Esophagus (tissue), 2 donors: ENCODE data around the gene DNAJB8. TPM values are rescaled to one million over a fixed set of nuclear protein-coding genes. Genes with fewer than 3 reads are reported as not detected.

Experiments used
- H3K27ac ChIP-seq, 2 donors: one replicate each; pipeline ENCODE4 v1.5.1; 2013; ENCODE audit warnings: low read depth in 2 of 2, mild to moderate bottlenecking in 2 of 2, inconsistent platforms in 1 of 2, low read length in 1 of 2, moderate library complexity in 1 of 2
- H3K27me3 ChIP-seq, 2 donors: one replicate each; pipeline ENCODE4 v1.6.1; 2013; ENCODE audit warnings: low read length in 2 of 2, control low read depth in 1 of 2, mild to moderate bottlenecking in 1 of 2; ENCODE audit not compliant: insufficient read depth in 2 of 2, control insufficient read depth in 1 of 2
- H3K36me3 ChIP-seq, 2 donors: one replicate each; pipeline ENCODE4 v1.6.1; 2013; ENCODE audit warnings: low read length in 1 of 2; ENCODE audit not compliant: control insufficient read depth in 2 of 2, insufficient read depth in 2 of 2
- H3K4me1 ChIP-seq, 2 donors: one replicate each; pipeline ENCODE4 v1.6.1; 2013; ENCODE audit warnings: low read length in 1 of 2; ENCODE audit not compliant: control insufficient read depth in 2 of 2, insufficient read depth in 2 of 2
- H3K4me3 ChIP-seq, 2 donors: one replicate each; pipeline ENCODE4 v1.5.1; 2013; ENCODE audit warnings: low read length in 2 of 2, mild to moderate bottlenecking in 2 of 2, low read depth in 1 of 2, moderate library complexity in 1 of 2
- H3K9me3 ChIP-seq, 2 donors: one replicate each; pipeline ENCODE4 v1.6.1; 2013; ENCODE audit warnings: mild to moderate bottlenecking in 2 of 2, low read depth in 1 of 2, low read length in 1 of 2, moderate library complexity in 1 of 2; ENCODE audit not compliant: control insufficient read depth in 2 of 2, insufficient read depth in 1 of 2
- WGBS, 2 donors: extraction: QIAGEN DNeasy Blood & Tissue Kit; methylation state at CpG; one replicate each; pipeline ENCODE4 v1.1.7; 2013; 5-methylcytosine and 5-hydroxymethylcytosine counted together
- polyA plus RNA-seq, 2 donors: library from polyadenylated mRNA; stranded (reverse); fragments of 200-250 nt; gene quantifications; one replicate each; pipeline ENCODE4 v1.2.3, GENCODE V29; 2013
- donor health status: healthy with polysubstance abuse.
- donor health status: Bipolar disorder and iron deficiency.

DNAJB8 gene
- polyA plus RNA-seq, 2 donors, result not detected

- H3K36me3 ChIP-seq, result no peaks in the 10 kb centered on the region
- WGBS, 2 donors, result 93 to 94% methylated on average over 23 of the region's 23 CpGs
- H3K9me3 ChIP-seq, result peaks cover 0 to 3% of the 10 kb centered on the region in 2 donors
- H3K4me3 ChIP-seq, result no peak overlapping the region
- H3K27me3 ChIP-seq, result no peaks in the 10 kb centered on the region
- peaks cover 0 to 2% of the 10 kb centered on the region in 2 donors for H3K4me1 ChIP-seq
- H3K27ac ChIP-seq, result no peak overlapping the region
These were observed 4.3 kb downstream of the DNAJB8 start for GRCh38 chr3:128462341-128462910.

GRCh38 chr3:128461731-128462130, 5.0 kb downstream of the DNAJB8 start:
- Histone ChIP-seq H3K4me3 (no peak overlapping the region), H3K4me1 (no peaks in the 10 kb centered on the region), H3K36me3 (no peaks in the 10 kb centered on the region), H3K27ac (no peak overlapping the region), H3K9me3 (peaks cover 0 to 3% of the 10 kb centered on the region in 2 donors), H3K27me3 (no peaks in the 10 kb centered on the region)
- 75 to 88% methylated on average over 12 of the region's 12 CpGs for WGBS, 2 donors

GRCh38 chr3:128459461-128459820, 7.2 kb downstream of the DNAJB8 start:
- Histone ChIP-seq H3K36me3 (no peaks in the 10 kb centered on the region), H3K4me1 (no peaks in the 10 kb centered on the region), H3K27ac (no peak overlapping the region), H3K9me3 (peaks cover 0 to 3% of the 10 kb centered on the region in 2 donors), H3K4me3 (no peak overlapping the region), H3K27me3 (no peaks in the 10 kb centered on the region)
- WGBS, 2 donors, result 88 to 89% methylated on average over 9 of the region's 9 CpGs

GRCh38 chr3:128458746-128459460, 7.8 kb downstream of the DNAJB8 start:
- H3K36me3 ChIP-seq, result no peaks in the 10 kb centered on the region
- no peak overlapping the region for H3K27ac ChIP-seq
- no peak overlapping the region for H3K4me3 ChIP-seq
- 76 to 84% methylated on average over 18 of the region's 18 CpGs for WGBS, 2 donors
- peaks cover 0 to 3% of the 10 kb centered on the region in 2 donors for H3K9me3 ChIP-seq
- H3K27me3 ChIP-seq, result no peaks in the 10 kb centered on the region
- no peaks in the 10 kb centered on the region for H3K4me1 ChIP-seq

- H3K4me3 ChIP-seq, result no peak overlapping the region
- no peaks in the 10 kb centered on the region for H3K4me1 ChIP-seq
- 80 to 84% methylated on average over 12 of the region's 12 CpGs for WGBS, 2 donors
- H3K27ac ChIP-seq, result no peak overlapping the region
- no peaks in the 10 kb centered on the region for H3K27me3 ChIP-seq
- H3K9me3 ChIP-seq, result peaks cover 0 to 3% of the 10 kb centered on the region in 2 donors
- H3K36me3 ChIP-seq, result no peaks in the 10 kb centered on the region
These were observed 8.8 kb downstream of the DNAJB8 start for GRCh38 chr3:128457937-128458336.

GRCh38 chr3:128456776-128457715, 9.6 kb downstream of the DNAJB8 start:
- WGBS, 2 donors, result 40 to 53% methylated on average over 27 of the region's 27 CpGs
- no peaks in the 10 kb centered on the region for H3K4me1 ChIP-seq
- no peaks in the 10 kb centered on the region for H3K27me3 ChIP-seq
- H3K36me3 ChIP-seq, result no peaks in the 10 kb centered on the region
- peaks cover 0 to 3% of the 10 kb centered on the region in 2 donors for H3K9me3 ChIP-seq
- H3K4me3 ChIP-seq, result no peak overlapping the region
- H3K27ac ChIP-seq, result no peak overlapping the region

- H3K27ac ChIP-seq, result no peak overlapping the region
- no peaks in the 10 kb centered on the region for H3K4me1 ChIP-seq
- no peaks in the 10 kb centered on the region for H3K36me3 ChIP-seq
- H3K9me3 ChIP-seq, result peaks cover 0 to 4% of the 10 kb centered on the region in 2 donors
- no peak overlapping the region for H3K4me3 ChIP-seq
- H3K27me3 ChIP-seq, result no peaks in the 10 kb centered on the region
- WGBS, 2 donors, result 65 to 70% methylated on average over 16 of the region's 16 CpGs
These were observed 10.6 kb downstream of the DNAJB8 start for GRCh38 chr3:128455786-128456748.

DNA sequence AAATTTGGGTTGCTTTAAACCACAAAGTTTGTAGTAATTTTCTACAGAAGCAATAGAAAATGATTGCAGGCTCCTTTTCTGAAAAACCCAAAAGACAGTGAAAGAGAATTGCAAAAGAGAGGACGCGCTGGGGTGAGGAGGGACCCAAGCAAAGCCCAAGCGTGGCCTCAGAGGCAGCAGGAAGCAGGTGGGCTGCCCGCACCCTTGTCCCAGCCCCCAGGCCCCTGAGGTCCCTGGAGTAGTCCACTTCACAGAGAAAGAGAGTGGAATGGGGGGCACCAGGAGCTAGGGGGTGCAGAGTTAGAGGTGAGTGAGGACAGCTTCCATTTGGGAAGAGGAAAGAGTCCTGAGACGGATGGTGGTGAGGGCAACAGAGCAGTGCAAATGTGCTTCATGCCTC, 11.6 kb downstream of the DNAJB8 start:
- WGBS, 2 donors, result 78 to 80% methylated on average over 5 of the region's 5 CpGs
- H3K27me3 ChIP-seq, result no peaks in the 10 kb centered on the region

GRCh38 chr3:128454310-128454618, 12.4 kb downstream of the DNAJB8 start:
- H3K27me3 ChIP-seq, result no peaks in the 10 kb centered on the region
- 77 to 89% methylated on average over 2 of the region's 2 CpGs for WGBS, 2 donors

More for the DNA sequence above, 11.6 kb downstream of the DNAJB8 start:
- Histone ChIP-seq H3K36me3 (no peaks in the 10 kb centered on the region), H3K4me3 (no peak overlapping the region), H3K9me3 (peaks cover 0 to 6% of the 10 kb centered on the region in 2 donors), H3K27ac (no peak overlapping the region), H3K4me1 (no peaks in the 10 kb centered on the region)

More at GRCh38 chr3:128454310-128454618, 12.4 kb downstream of the DNAJB8 start:
- H3K4me1 ChIP-seq, result no peaks in the 10 kb centered on the region
- peaks cover 0 to 6% of the 10 kb centered on the region in 2 donors for H3K9me3 ChIP-seq
- H3K4me3 ChIP-seq, result no peak overlapping the region
- no peak overlapping the region for H3K27ac ChIP-seq
- H3K36me3 ChIP-seq, result no peaks in the 10 kb centered on the region
